Upper lobe of left lung (tissue), 6 donors: Measurements from ENCODE around the gene SUCLG2. TPM values are rescaled to one million over a fixed set of nuclear protein-coding genes. Genes with fewer than 3 reads are reported as not detected.

Experiments used
- ATAC-seq, 2 donors: fragments of 200-7000 bp; cut with Tn5 transposase; one replicate each; pipeline ENCODE4 v1.9.1; 2022; ENCODE audit warnings: mild to moderate bottlenecking in 2 of 2, moderate library complexity in 2 of 2; ENCODE audit not compliant: low FRiP score in 2 of 2
- DNase-seq, 2 donors: peaks; one replicate each; pipeline ENCODE4 v3.0.0-alpha.2; 2019 to 2020
- H3K27ac ChIP-seq, 4 donors: fragments of 200-600 bp; sonication (generic); one replicate each; pipeline ENCODE4 v1.5.1; 2016 to 2019
- H3K27me3 ChIP-seq, 4 donors: fragments of 200-600 bp; sonication (generic); one replicate each; pipeline ENCODE4 v1.5.1; 2017 to 2019
- H3K36me3 ChIP-seq, 4 donors: fragments of 200-600 bp; sonication (generic); one replicate each; pipeline ENCODE4 v1.5.1; 2016 to 2019
- H3K4me1 ChIP-seq, 4 donors: fragments of 200-600 bp; sonication (generic); one replicate each; pipeline ENCODE4 v1.5.1; 2018 to 2019
- H3K4me3 ChIP-seq, 4 donors: fragments of 200-600 bp; sonication (generic); one replicate each; pipeline ENCODE4 v1.5.1; 2017 to 2019; ENCODE audit warnings: mild to moderate bottlenecking in 2 of 4, moderate library complexity in 1 of 4
- H3K9me3 ChIP-seq, 4 donors: fragments of 200-600 bp; sonication (generic); one replicate each; pipeline ENCODE4 v1.5.1; 2018 to 2019
- EP300 ChIP-seq, 4 donors: sonication (generic); formaldehyde crosslinking; IDR thresholded peaks; one replicate each; pipeline ENCODE4 v1.5.1; 2017; ENCODE audit warnings: antibody characterized with exemption in 4 of 4, control low read depth in 2 of 4
- POLR2A ChIP-seq, 4 donors: fragments of 450-650 bp; IDR thresholded peaks; one replicate each; pipeline ENCODE4 v1.5.1; 2016 to 2017; ENCODE audit warnings: antibody characterized with exemption in 4 of 4, mild to moderate bottlenecking in 2 of 4
- POLR2AphosphoS5 ChIP-seq, 2 donors: sonication (generic); formaldehyde crosslinking; IDR thresholded peaks; one replicate each; pipeline ENCODE4 v1.5.1; 2017; ENCODE audit warnings: antibody characterized with exemption in 2 of 2
- WGBS, 2 donors: methylation state at CpG; one replicate each; pipeline ENCODE4 v1.1.5; 2017 to 2018; 5-methylcytosine and 5-hydroxymethylcytosine counted together
- total RNA-seq, 6 donors: library from RNA; depleted of rRNA in 4 of 6; stranded (reverse); fragments of >200 nt in 4 of 6; gene quantifications; one replicate each; pipeline versions ENCODE4 v1.1.0 to v1.2.1, GENCODE V29; 2016 to 2021
- TF ChIP-seq, protein P1 (sequence below), 6 experiments: fragments of 450-650 bp in 4 of 6; fragments of 200-600 bp in 2 of 6; sonication (generic) in 2 of 6; IDR thresholded peaks; one replicate each; pipeline ENCODE4 v1.5.1; 2016 to 2019; ENCODE audit warnings: antibody characterized with exemption in 6 of 6
- donor health status: DM: no; HTN: no; CAD: no; lungs with moderate emphysema.
- donor health status: DM: no; HTN: yes; CAD: no; lungs with severe emphysema.

Gene SUCLG2
- total RNA-seq, 6 donors from 2014 or later, result 36.7 to 69.3 (median 50.8) TPM

DNA sequence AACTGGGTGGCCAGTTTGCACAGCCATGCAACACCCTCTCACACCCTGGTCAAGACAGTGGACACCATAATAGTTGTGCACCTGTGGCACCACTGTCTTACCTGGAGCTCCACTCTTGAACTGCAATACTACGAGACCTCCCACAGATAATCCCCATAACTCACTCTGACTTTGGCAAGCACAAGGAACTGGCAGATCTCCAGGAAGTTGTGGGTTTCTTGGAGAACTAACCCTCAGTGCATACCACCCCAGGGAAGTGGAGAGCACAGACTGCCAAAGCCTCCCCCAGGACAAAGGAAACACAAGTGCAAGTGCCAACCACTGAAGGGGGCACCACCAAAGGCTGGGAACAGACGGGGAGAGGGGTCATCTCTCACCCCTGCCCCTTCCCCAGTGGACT is 318.6 kb downstream of the SUCLG2 start:
- Histone ChIP-seq H3K27ac (no peak overlapping the region), H3K4me3 (no peak overlapping the region), H3K36me3 (no peaks in the 10 kb centered on the region), H3K4me1 (no peaks in the 10 kb centered on the region), H3K9me3 (peaks cover 0 to 16% (median 7%) of the 10 kb centered on the region in 4 donors), H3K27me3 (no peaks in the 10 kb centered on the region)
- TF ChIP-seq POLR2AphosphoS5 (IDR thresholded peaks at IDR 0.05) (no peak), EP300 (IDR thresholded peaks at IDR 0.05) (no peak), POLR2A (IDR thresholded peaks at IDR 0.05) (no peak)
- TF ChIP-seq, protein P1, sequence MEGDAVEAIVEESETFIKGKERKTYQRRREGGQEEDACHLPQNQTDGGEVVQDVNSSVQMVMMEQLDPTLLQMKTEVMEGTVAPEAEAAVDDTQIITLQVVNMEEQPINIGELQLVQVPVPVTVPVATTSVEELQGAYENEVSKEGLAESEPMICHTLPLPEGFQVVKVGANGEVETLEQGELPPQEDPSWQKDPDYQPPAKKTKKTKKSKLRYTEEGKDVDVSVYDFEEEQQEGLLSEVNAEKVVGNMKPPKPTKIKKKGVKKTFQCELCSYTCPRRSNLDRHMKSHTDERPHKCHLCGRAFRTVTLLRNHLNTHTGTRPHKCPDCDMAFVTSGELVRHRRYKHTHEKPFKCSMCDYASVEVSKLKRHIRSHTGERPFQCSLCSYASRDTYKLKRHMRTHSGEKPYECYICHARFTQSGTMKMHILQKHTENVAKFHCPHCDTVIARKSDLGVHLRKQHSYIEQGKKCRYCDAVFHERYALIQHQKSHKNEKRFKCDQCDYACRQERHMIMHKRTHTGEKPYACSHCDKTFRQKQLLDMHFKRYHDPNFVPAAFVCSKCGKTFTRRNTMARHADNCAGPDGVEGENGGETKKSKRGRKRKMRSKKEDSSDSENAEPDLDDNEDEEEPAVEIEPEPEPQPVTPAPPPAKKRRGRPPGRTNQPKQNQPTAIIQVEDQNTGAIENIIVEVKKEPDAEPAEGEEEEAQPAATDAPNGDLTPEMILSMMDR (IDR thresholded peaks at IDR 0.05), result no peak
- no peak for DNase-seq
- ATAC-seq, result peak in 1 of 2 donors; percentile 46
- WGBS, 2 donors, result 38 to 75% methylated on average over 1 of the region's 2 CpGs

DNA sequence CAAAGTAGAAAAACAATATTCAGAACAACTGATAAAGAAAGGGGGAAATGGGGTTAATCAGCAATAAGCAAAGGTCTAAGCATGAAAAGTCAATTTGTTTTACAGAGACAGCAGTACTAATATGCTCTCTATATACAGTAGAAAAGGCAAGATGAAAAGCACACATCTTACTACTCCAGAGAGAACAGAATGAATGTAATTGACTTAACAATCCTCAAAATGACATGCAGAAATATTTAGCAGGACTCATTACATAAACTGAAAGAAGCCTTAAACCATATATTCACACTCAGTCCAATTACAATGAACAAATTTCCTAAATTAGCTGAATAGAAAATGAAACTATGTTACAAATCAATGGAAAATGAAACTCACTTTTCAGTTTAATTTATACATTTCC is 319.8 kb downstream of the SUCLG2 start:
- Histone ChIP-seq H3K9me3 (peaks cover 0 to 4% (median under 1%) of the 10 kb centered on the region in 4 donors), H3K4me1 (no peaks in the 10 kb centered on the region), H3K27me3 (no peaks in the 10 kb centered on the region), H3K27ac (no peak overlapping the region), H3K4me3 (no peak overlapping the region), H3K36me3 (no peaks in the 10 kb centered on the region)
- DNase-seq, result no peak
- no peak for ATAC-seq
- TF ChIP-seq POLR2AphosphoS5 (IDR thresholded peaks at IDR 0.05), result no peak
- TF ChIP-seq POLR2A (IDR thresholded peaks at IDR 0.05), result no peak
- TF ChIP-seq EP300 (IDR thresholded peaks at IDR 0.05), result no peak
- TF ChIP-seq, protein P1 (IDR thresholded peaks at IDR 0.05), result no peak

DNA sequence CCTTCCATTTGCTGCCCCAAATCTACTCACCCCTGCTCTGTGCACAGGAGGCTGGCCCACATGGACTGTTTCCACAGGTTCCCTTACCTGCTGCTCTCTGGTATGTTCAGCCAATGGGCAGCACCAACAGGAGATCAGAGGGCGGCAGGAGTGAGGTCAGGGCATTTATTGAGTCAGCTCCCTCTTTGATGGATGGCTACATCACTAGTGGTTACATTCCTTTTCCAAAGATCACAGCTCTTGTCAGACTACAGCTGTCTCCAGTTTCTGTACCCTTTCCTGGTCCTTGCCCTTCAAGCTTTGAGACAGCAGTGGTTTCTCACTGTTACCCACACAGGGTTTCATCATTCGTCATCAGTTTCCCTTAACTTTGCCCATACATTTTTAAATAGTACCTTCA is 325.1 kb downstream of the SUCLG2 start:
- H3K4me1 ChIP-seq, result no peaks in the 10 kb centered on the region
- no peaks in the 10 kb centered on the region for H3K9me3 ChIP-seq
- DNase-seq (no peak), ATAC-seq (no peak)
- H3K4me3 ChIP-seq, result no peak overlapping the region
- H3K27ac ChIP-seq, result no peak overlapping the region
- no peak for TF ChIP-seq POLR2A (IDR thresholded peaks at IDR 0.05)
- TF ChIP-seq EP300 (IDR thresholded peaks at IDR 0.05), result no peak
- TF ChIP-seq, protein P1 (IDR thresholded peaks at IDR 0.05), result no peak
- TF ChIP-seq POLR2AphosphoS5 (IDR thresholded peaks at IDR 0.05), result no peak
- H3K36me3 ChIP-seq, result no peaks in the 10 kb centered on the region
- H3K27me3 ChIP-seq, result no peaks in the 10 kb centered on the region
- WGBS, 2 donors, result 55 to 66% methylated on average over 2 of the region's 2 CpGs

DNA sequence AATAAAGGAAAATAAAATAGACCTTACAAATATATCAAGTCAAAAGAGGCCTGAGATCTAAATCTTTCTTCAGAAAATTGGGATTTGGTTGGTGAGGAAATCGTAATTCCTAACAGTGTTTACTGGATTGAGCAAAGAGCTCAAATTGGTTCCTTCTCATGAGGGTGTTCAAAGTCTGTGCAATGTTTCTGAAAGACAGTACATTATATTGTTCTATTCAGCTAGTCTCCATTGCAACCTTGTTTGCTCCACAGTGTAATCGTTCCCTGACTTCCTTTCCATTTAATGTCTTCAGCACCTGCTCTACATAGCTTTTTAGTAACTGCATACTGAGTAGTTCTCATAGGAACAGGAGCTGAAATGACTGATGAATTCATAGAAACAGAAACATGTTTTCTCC is 326.8 kb downstream of the SUCLG2 start:
- no peaks in the 10 kb centered on the region for H3K4me1 ChIP-seq
- 87 to 93% methylated on average over 2 of the region's 2 CpGs for WGBS, 2 donors
- no peak overlapping the region for H3K4me3 ChIP-seq
- H3K27me3 ChIP-seq, result no peaks in the 10 kb centered on the region
- no peak overlapping the region for H3K27ac ChIP-seq
- TF ChIP-seq POLR2AphosphoS5 (IDR thresholded peaks at IDR 0.05), result no peak
- TF ChIP-seq, protein P1 (IDR thresholded peaks at IDR 0.05), result no peak
- no peak for TF ChIP-seq POLR2A (IDR thresholded peaks at IDR 0.05)
- no peak for TF ChIP-seq EP300 (IDR thresholded peaks at IDR 0.05)
- no peak for ATAC-seq
- no peaks in the 10 kb centered on the region for H3K9me3 ChIP-seq
- H3K36me3 ChIP-seq, result no peaks in the 10 kb centered on the region
- DNase-seq, result no peak

DNA sequence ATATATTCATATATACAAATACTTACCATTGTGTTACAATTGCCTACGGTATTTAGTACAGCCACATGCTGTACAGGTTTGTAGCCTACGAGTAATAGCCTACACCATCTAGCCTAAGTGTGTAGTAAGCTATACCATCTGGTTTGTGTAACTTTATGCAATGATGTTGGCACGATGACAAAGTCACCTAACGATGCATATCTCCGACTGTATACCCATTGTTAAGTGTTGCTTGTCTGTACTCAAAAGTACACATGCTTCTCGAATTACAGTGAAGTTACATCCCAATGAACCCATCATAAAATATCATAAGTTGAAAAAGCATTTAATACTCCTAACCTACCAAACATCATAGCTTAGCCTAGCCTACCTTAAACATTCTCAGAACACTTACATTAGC is 329.2 kb downstream of the SUCLG2 start:
- no peak for DNase-seq
- no peaks in the 10 kb centered on the region for H3K9me3 ChIP-seq
- ATAC-seq, result no peak
- TF ChIP-seq POLR2AphosphoS5 (IDR thresholded peaks at IDR 0.05), result no peak
- no peak for TF ChIP-seq POLR2A (IDR thresholded peaks at IDR 0.05)
- TF ChIP-seq EP300 (IDR thresholded peaks at IDR 0.05), result no peak
- TF ChIP-seq, protein P1 (IDR thresholded peaks at IDR 0.05), result no peak
- 89% methylated on average over 6 of the region's 6 CpGs for WGBS, 2 donors
- no peaks in the 10 kb centered on the region for H3K27me3 ChIP-seq
- H3K36me3 ChIP-seq, result no peaks in the 10 kb centered on the region
- H3K4me3 ChIP-seq, result no peak overlapping the region
- no peak overlapping the region for H3K27ac ChIP-seq
- H3K4me1 ChIP-seq, result no peaks in the 10 kb centered on the region
